ELF-1 (cell line): ENCODE results near the gene SKAP1.

Experiments
- DNase-seq: peaks from one replicate; pipeline ENCODE4 v3.0.0-alpha.2; 2016; ENCODE audit warnings: low read depth, low spot score

The SKAP1 gene

DNA sequence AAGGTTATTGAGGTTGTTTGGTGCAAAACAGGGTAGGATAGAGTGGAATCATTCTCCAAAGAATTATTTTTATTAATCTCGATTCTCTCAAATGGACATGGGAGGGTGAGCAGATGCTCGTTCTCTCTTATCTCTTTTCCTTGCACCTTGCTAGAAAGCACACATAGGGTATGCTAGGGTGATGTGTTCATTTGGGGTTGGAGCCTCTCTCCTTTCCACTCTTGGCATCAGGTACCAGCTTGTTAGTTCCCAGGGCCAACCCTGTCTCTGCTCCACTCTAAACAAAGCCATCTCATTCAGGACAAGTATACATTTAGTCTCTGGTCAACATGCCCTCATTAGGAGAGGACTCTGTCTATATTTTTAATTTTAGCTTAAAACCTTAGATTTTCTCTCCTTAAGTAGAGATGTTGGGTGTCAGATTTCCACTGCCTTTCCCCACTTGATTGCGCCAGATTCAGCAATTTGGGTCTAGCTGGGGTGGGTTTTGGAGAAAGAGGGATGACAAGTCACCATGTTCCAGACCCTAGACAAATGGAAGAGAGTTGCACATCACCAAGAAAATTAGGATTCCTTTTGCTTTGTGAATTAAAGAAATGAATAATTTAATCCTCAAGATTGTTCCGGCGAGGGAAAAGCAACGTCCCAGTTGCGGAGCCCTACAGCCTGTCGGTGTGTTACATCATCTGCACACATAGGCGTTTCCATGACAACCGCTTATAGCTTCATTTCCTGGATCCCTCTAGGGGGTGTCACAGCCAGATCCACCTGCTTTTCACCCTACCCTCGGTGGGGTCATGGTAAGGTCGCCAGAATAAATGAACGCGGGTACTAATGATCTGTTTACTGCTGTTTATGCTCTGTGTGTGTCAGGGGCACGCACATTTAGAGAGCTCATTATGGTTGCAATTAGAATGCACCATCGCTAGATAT, 280.9 kb downstream of the SKAP1 start:
- DNase-seq = peak; percentile 57

DNA sequence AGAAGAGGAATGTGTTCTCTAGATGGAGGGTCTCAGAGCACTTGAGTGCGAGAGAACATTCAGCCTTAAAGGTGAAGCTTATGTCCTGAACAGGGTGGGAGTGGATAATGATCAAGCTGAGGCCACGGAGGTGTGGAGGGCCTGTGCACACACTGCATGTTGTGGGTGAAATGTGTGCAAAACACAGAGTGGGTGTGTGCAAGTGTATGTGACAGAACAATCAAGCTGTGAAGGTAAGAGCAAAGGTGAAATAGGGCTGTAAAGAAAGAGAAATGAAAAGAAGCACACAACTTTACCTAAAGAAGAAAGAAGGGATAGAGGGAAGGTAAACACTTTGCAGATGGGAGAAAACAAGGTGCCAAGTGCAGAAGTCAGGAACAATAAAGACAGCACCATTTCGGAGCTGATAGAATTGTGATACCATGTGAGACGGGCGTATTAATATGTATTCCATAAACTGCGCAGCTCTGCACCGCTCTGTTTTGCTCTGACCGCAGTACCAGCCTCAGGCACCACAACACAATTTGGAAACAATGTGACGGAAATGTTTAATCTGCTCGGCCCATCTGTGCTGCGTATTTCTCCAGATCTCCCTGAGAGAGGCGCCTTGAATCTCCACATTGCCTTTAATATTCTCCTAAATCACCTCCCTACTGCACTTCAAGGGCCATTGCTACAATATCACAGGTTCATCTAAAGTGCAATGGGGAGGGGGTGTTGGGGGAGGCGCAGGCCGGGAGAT, 281.8 kb downstream of the SKAP1 start:
- no peak for DNase-seq

DNA sequence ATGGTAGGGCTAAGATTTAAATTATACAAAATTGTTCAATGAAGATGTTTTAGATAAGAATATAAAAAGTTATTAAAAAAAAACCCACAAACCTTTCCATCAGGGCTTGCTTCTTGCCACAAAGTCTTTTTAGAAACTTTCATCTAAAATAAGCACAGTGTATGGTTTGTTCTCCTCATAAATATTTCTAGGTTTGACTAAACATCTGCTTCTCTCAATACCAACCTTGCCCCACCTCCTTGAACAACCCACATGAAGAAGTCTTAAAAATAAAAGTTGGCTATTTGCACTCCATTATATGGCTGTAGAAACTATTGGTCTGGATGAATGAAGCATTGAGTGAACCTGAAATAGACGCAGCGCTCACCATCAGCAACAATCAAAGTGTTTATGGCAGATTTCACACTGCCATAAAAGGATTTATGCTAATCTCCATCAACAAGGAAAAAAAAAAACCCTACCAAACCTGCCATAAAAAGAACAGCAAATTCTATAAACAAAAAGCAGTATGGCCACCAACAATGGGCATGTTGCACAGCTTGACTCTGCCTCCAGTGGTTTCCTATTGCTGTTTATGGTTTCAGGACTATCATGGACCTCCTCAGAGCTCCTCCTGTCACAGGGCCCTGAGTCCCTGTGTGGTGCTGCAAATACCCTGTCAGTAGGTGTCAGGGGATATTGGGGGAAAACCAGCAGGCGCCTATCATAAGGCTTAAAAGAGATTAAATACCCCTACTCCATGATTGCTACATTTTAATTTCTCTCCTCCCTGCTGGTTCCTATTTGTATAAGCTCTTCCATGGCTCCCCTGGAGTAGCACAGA, 284.8 kb downstream of the SKAP1 start:
- no peak for DNase-seq

DNA sequence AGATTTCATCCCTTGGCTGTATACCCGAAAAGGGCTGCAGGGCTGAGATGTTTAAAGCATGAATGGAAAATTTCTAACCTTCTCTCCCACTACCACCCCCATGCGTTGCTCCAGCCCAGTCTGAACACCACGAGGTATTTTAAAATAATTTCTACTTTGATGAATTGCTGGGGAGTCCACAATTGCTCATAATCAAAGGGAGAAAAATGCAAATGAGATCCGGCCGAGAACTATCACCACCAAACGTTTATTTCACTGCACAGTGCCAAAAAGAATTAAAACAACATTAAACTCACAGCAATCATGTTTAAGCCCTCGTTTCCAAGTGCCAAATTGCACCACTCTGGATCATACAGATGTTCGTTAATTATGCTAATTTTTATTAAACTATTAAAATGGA, 285.8 kb downstream of the SKAP1 start:
- DNase-seq = no peak

DNA sequence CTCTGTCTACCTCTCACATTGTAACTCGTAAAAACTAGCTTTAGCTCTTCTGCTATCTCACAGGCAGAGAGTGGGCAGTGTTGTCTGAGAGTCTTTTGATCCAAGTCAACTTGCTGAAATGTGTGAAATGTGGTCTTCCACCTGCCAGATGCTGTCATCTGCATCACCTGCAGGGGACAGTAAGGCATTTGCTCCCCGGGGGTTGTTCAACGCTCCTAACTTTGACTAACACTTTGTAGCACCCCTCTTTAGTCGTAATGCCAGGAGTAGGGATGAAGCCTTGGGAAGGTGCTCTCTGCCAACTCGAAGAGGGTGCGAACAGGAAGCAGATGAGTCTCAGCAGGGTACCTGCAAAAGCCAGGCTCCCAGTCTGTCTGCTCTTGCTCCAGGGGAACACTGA, 286.4 kb downstream of the SKAP1 start:
- no peak for DNase-seq

DNA sequence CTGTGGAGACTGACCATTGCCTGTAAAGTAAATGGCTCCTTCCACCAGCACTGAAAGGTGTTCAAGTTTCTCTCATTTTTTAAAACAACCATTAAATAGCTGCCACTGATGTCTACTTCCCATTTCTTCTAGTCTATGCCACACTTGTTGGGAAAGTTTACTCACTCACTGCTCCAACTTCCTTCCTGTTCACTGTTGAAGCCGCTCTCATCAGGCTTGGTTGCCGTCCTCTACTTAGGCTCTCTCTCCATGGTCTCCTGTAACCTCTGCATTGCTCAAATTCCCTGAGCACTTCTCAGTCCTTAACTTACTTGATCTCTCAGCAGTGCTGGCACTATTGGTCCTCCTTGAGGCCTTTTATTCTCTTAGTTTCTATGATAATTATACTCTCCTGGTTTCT, 290.1 kb downstream of the SKAP1 start:
- no peak for DNase-seq

DNA sequence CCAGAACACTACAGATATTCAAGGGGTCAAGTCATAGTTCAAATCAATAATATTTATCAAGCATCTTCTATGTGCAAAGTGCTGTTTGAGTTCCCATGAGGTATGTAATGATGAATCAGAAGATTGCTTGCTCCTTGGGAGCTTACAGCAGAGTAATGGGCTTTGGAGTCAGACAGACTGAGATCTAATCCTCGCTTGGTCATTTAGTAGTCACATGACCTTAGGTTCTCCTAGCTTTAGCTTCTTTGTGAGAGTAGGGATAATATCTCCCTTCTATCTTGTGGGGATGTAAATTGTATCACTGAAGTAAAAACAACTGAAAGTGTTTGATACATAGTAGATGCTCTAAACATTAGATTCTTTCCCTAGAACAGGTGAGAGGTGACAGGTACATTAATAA, 292.4 kb downstream of the SKAP1 start:
- no peak for DNase-seq

DNA sequence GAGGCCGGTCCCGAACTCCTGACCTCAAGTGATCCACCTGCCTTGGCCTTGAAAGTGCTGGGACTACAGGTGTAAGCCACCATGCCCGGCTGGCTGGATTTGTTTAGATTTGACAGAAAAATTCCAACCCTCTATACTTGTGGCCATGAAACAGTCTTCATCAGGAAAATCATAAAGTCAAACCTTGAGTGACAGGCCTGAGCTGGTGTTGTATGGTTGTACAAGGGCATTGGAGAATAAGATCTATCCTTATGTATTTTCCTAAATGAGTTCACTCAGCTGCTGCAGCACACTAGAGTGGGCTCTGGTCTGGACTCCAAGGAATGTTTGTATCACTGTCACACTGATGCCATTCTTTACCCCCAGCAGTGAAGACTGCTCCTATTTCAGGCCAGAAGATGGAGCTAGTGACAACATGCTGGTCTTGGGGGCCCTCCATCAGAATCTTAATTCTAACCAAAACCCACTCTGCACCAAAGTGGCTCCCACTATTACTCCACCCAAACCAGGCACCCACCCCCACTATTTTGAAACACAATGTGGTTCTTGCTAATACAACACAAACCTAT, 295.0 kb downstream of the SKAP1 start:
- peak; percentile 22 for DNase-seq

DNA sequence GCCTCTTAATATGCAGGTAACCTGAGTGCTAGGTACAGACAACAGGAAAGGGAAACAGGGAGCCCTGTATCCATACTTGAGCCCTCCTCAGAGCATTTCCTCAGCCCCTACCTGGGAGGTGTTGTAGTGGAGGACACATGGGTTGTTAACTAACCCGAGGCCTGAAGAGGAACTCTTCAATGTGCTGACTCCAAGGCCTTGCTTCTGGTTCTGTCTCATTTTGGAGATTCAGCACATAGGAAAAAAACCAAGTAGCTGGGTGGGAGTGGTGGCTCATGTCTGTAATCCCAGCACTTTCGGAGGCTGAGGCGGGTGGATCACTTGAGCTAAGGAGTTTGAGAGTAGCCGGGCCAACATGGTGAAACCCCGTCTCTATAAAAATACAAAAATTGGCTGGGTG, 297.6 kb downstream of the SKAP1 start:
- no peak for DNase-seq

DNA sequence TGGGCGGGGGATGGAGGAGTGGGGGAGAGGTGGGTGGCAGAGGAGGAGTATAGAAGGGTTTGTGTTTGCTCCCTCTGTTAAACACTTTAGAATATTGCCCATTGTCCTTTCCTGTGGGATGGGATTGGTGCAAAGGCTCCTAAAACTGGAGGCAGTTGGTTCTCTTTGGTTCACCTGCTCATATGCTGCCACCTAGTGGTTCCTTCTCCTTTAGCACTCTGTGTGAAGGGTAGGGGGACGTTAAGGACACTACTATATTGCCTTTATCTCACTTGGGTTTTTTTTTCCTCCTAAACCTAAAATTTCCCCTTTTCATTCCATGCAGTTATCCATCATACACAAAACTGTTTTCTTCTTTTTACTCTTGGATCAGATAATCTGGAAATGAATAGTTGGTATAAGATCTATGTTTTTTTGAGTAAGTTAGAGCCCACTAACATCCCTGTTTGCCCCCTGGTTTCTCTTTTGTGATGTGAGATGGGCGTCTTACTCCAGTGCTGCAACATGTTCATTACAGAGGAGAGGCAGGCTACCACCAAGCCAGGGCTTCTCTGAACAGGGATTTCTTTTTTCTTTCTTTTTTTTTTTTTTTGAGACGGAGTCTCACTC, 298.7 kb downstream of the SKAP1 start:
- DNase-seq = peak; percentile 69

DNA sequence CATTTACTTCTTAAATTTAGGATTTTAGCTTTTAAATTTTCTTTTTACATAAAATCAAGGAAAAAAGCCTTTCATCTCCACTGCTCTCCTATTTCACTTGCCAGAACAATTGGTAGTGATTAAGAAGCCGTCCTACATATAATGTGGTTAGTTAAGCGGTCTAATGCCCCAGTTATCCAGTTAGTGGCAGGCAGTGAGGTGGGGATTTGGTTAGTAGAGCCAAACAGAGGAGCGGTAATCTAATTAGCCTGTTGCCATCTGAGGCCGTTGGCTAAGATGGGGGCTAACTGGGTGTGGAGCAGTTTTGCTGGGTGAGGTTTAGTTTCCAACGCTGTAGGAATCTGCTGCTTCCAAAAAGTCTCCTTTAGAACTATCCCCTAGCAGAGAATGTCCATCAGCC, 300.0 kb downstream of the SKAP1 start:
- DNase-seq = no peak

DNA sequence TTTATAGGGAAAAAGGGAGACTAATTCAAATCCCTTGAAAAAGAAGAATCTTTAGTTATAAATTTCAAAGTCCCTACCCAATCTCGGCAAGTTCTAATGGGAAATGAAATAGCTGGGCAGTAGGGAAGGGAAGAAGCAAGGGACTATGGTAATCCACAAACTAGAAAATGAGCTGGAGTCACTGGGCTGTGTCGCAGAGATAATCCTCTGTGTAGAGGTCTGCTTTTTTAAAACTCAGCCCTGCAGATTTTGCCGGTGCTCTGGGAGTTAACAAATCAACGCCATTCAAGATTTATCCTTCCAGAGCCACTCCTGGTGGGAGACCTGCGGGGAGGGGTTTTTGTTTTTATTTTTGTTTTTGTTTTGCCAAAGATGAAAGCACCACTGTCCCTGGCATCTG, 301.6 kb downstream of the SKAP1 start:
- no peak for DNase-seq

DNA sequence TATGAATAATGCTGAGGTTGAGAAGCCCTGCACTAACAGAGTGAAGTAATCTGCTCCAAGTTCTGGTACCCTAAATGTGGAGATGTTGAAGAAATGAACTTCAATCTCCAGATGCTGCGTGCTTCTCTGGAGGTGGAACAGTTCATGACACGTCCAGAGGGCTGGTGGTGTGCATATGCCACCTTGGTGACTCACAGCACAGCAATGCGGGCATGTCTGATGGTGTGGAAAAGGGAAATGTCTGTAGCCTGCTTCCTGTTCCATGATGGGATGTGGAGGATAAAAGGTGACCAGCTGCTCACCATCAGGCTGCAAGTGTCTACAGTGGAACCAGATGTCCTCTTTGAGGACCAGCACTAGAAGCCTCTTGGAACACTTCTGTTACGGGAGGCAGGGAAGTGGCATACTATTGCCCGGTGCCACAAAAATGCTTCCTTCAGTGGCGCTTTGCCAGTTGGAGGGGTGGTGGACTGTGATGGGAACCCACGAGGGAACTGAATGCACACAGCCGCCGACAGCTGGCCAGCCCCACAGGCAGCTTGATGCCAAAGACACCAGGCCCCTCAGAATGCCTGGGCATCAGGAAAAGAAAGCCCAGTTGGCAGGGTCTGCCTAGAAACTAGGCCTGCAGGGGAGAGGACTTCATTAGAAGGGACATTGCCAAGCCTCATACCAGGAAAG, 302.5 kb downstream of the SKAP1 start:
- no peak for DNase-seq

DNA sequence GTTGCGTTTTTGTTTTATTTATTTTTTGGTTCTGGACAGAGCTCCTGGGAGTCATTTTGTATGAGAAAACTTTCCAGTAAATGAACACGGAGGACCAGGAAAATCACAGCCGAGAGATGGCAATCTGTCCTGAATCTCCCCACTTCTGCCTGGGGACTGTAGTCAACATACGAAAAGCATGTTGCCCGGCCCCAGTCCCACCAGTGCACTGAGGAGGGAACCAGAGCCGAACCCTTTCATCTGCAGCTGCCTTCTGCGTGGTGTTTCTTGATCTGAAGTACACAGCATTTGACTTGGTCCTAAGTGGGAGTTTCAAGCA, 303.5 kb downstream of the SKAP1 start:
- DNase-seq = no peak

DNA sequence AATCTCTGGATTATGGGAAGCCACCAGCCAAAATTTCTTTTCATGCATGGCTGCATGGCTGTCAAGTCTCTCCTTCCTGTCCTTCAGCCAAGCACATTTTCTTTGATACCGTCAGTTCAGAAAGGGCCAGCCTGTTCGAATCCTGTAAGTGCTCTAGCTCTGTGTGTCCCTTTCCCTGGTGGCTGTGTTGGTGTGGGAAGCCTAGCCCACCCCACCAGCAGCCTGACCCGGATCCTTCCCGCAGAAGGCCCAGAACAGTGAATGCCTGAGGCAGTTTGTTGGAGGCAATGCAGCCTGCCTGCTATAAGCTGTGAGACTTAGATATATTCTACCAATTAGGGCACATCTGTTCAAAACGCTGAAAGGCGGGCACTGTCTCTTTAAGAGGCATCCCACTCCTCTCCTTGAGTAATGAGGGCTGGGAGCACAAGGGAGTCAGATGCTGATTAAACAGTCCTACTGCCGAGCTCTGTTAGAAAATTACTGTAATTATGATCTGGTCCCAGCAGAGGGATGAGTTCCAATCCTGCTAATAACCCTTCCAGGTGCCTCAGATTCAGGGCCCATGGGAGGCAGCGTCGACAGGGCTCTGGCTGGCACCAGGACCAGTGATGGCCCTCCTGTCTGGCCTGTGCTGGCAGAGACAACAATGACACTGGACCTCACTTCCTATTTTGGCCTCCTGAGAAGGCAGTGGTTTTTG, 304.0 kb downstream of the SKAP1 start:
- DNase-seq = no peak

DNA sequence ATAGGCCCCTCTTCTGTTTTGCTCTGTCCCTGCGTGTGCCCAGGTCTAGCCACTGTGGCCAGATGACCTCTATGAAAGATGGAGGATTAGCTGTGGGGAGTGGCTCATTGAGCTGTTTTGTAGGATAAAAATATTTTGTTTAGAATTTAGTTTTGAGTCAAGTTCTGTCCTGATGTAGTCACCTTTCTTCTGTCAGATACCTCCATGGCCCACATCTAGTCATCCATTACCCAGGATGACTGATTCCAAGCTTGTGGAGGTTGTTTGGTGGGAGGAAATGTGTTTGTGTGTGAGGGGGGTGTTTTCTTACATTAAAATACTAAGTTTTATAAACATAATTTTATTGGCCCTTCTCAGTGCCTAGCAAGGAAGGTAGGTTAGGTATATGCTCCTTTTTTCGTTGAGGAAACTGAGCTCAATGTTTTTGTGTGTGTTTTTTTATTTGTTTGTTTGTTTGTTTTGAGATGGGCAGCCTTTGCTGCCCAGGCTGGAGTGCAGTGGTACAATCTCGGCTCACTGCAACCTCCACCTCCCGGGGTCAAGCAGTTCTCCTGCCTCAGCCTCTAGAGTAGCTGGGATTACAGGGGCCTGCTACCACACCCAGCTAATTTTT, 306.1 kb downstream of the SKAP1 start:
- no peak for DNase-seq

DNA sequence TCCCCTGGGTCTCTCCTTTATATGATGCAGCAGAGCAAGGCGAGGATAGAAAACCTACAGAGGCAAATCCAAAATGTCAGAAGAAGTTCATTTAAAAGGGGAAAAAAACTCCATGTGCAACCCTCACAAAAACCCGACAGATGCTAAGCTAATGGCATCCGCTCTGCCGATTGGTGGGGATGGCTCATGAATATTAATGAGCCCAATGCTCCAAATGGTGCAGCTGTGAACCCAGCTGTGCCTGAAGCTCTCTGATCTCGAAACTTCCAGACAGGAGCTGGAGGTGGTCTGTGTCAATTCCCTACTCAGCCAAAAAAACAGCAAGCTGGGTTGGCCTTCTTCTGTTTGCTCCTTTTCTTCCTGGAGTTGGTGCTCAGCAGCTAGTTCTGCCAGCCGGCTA, 306.9 kb downstream of the SKAP1 start:
- no peak for DNase-seq

DNA sequence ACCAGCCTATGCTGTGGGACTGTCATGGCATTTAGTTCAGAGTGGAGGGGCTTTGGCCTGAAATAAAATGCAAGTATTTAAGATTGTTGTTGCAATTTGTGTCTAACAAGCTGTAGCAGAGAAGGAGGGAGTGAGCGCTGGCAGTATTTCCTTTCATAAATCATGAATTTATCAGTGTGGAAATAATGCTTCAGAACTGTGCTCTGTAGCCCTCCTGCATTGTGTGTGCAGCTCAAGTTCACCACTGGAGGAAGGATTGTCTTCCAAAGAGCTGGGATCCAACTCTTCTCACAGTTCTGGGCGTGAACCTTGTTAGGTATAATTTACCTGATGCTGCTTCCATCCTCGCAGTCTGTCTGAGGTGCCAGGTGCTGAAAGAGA, 307.4 kb downstream of the SKAP1 start:
- no peak for DNase-seq

DNA sequence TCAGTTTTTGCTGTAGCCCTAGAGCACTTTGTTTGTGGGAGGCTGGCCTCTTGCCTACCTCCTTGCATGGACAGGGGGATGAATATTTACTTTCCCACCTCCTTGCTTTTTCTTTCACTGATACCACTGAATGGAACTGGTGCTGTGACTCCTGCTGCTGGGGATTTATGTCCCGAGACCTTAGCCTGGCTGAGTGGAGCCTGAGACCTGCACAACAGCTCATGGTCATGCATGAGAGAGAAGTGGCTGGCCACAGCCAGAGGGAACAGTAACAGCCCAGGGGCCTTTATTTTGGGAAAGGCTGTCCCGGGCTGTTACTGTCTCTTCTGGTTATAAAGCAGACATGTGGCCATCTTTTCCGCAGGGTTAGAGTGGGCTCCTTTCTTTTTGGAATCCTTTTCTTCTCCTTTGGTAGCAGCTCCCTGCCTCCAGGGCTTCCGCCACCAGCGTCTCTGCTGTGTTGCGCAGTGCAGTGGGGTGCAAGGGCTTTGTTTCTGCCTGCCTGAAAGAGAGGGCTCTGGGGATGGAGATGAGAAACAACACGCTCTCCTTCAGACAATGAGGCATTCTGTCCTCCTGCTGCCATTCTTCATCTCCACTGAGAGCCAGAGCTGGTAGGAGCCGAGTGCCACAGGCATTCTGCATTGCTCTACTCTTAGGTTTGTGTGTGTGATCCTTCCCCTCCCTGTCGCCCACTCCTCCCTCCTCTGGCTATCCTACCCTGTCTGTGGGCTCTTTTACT, 307.9 kb downstream of the SKAP1 start:
- no peak for DNase-seq
